IPS-15b (cell line): Measurements from ENCODE around the gene NCS1.

Source experiments
- H3K27me3 ChIP-seq: one replicate; pipeline ENCODE4 v1.6.1; 2013; ENCODE audit warnings: low read length; ENCODE audit not compliant: control insufficient read depth, insufficient read depth
- H3K36me3 ChIP-seq: one replicate; pipeline ENCODE4 v1.6.1; 2013; ENCODE audit warnings: low read length; ENCODE audit not compliant: control insufficient read depth, insufficient read depth
- H3K4me1 ChIP-seq: one replicate; pipeline ENCODE4 v1.6.1; 2013; ENCODE audit warnings: mild to moderate bottlenecking, low read length; ENCODE audit not compliant: control insufficient read depth, insufficient read depth
- H3K4me3 ChIP-seq: one replicate; pipeline ENCODE4 v1.5.1; 2013; ENCODE audit warnings: low read depth, low read length
- H3K9ac ChIP-seq: one replicate; pipeline ENCODE4 v1.6.1; 2013; ENCODE audit warnings: low read depth, mild to moderate bottlenecking, low read length
- H3K9me3 ChIP-seq: one replicate; pipeline ENCODE4 v1.6.1; 2013; ENCODE audit warnings: mild to moderate bottlenecking, low read length; ENCODE audit not compliant: control insufficient read depth, insufficient read depth

The NCS1 gene

GRCh38 chr9:130199605-130200004 lies 27.4 kb downstream of the NCS1 start:
- Histone ChIP-seq H3K9me3 (no peaks in the 10 kb centered on the region), H3K9ac (no peak overlapping the region), H3K36me3 (peaks cover 4% of the 10 kb centered on the region), H3K4me1 (no peaks in the 10 kb centered on the region), H3K27me3 (no peaks in the 10 kb centered on the region), H3K4me3 (no peak overlapping the region)

GRCh38 chr9:130200038-130200849 lies 28.0 kb downstream of the NCS1 start:
- H3K9ac ChIP-seq: no peak overlapping the region
- H3K27me3 ChIP-seq: no peaks in the 10 kb centered on the region
- H3K4me3 ChIP-seq: no peak overlapping the region
- peaks cover 4% of the 10 kb centered on the region for H3K36me3 ChIP-seq
- no peaks in the 10 kb centered on the region for H3K4me1 ChIP-seq
- H3K9me3 ChIP-seq: no peaks in the 10 kb centered on the region

GRCh38 chr9:130201399-130201873 lies 29.2 kb downstream of the NCS1 start:
- H3K9me3 ChIP-seq: no peaks in the 10 kb centered on the region
- no peak overlapping the region for H3K9ac ChIP-seq
- no peaks in the 10 kb centered on the region for H3K4me1 ChIP-seq
- no peaks in the 10 kb centered on the region for H3K27me3 ChIP-seq
- peaks cover 4% of the 10 kb centered on the region for H3K36me3 ChIP-seq
- no peak overlapping the region for H3K4me3 ChIP-seq

GRCh38 chr9:130201974-130202373 lies 29.8 kb downstream of the NCS1 start:
- Histone ChIP-seq H3K9ac (no peak overlapping the region), H3K36me3 (peaks cover 4% of the 10 kb centered on the region), H3K9me3 (no peaks in the 10 kb centered on the region)

GRCh38 chr9:130204341-130204740 lies 32.1 kb downstream of the NCS1 start:
- no peaks in the 10 kb centered on the region for H3K27me3 ChIP-seq
- no peaks in the 10 kb centered on the region for H3K4me1 ChIP-seq
- no peak overlapping the region for H3K9ac ChIP-seq
- no peaks in the 10 kb centered on the region for H3K9me3 ChIP-seq
- no peaks in the 10 kb centered on the region for H3K36me3 ChIP-seq
- H3K4me3 ChIP-seq: no peak overlapping the region

More at GRCh38 chr9:130201974-130202373, 29.8 kb downstream of the NCS1 start:
- Histone ChIP-seq H3K4me3 (no peak overlapping the region), H3K4me1 (no peaks in the 10 kb centered on the region), H3K27me3 (no peaks in the 10 kb centered on the region)

- no peaks in the 10 kb centered on the region for H3K9me3 ChIP-seq
- no peak overlapping the region for H3K4me3 ChIP-seq
- no peaks in the 10 kb centered on the region for H3K4me1 ChIP-seq
- H3K9ac ChIP-seq: no peak overlapping the region
- no peaks in the 10 kb centered on the region for H3K36me3 ChIP-seq
- no peaks in the 10 kb centered on the region for H3K27me3 ChIP-seq
Observed at GRCh38 chr9:130204959-130205358, 32.8 kb downstream of the NCS1 start.

GRCh38 chr9:130205912-130206311 lies 33.7 kb downstream of the NCS1 start:
- H3K9me3 ChIP-seq: no peaks in the 10 kb centered on the region
- no peaks in the 10 kb centered on the region for H3K36me3 ChIP-seq
- H3K27me3 ChIP-seq: no peaks in the 10 kb centered on the region
- no peak overlapping the region for H3K4me3 ChIP-seq
- no peaks in the 10 kb centered on the region for H3K4me1 ChIP-seq
- H3K9ac ChIP-seq: no peak overlapping the region

- Histone ChIP-seq H3K36me3 (no peaks in the 10 kb centered on the region), H3K9me3 (no peaks in the 10 kb centered on the region), H3K4me3 (no peak overlapping the region), H3K27me3 (no peaks in the 10 kb centered on the region), H3K9ac (no peak overlapping the region), H3K4me1 (no peaks in the 10 kb centered on the region)
Observed at GRCh38 chr9:130206579-130206978, 34.4 kb downstream of the NCS1 start.

GRCh38 chr9:130207241-130207992 lies 35.2 kb downstream of the NCS1 start:
- no peaks in the 10 kb centered on the region for H3K27me3 ChIP-seq
- no peaks in the 10 kb centered on the region for H3K4me1 ChIP-seq
- no peak overlapping the region for H3K9ac ChIP-seq
- no peaks in the 10 kb centered on the region for H3K9me3 ChIP-seq
- H3K36me3 ChIP-seq: no peaks in the 10 kb centered on the region
- no peak overlapping the region for H3K4me3 ChIP-seq

- no peaks in the 10 kb centered on the region for H3K27me3 ChIP-seq
- no peaks in the 10 kb centered on the region for H3K36me3 ChIP-seq
- H3K4me3 ChIP-seq: no peak overlapping the region
- peak overlapping the region; percentile 70 for H3K9ac ChIP-seq
- H3K4me1 ChIP-seq: no peaks in the 10 kb centered on the region
- H3K9me3 ChIP-seq: no peaks in the 10 kb centered on the region
Observed at GRCh38 chr9:130208600-130209347, 36.6 kb downstream of the NCS1 start.

GRCh38 chr9:130209422-130209821 lies 37.2 kb downstream of the NCS1 start:
- Histone ChIP-seq H3K36me3 (no peaks in the 10 kb centered on the region), H3K9ac (no peak overlapping the region), H3K4me1 (no peaks in the 10 kb centered on the region)

More at GRCh38 chr9:130209422-130209821, 37.2 kb downstream of the NCS1 start:
- Histone ChIP-seq H3K9me3 (no peaks in the 10 kb centered on the region), H3K27me3 (no peaks in the 10 kb centered on the region), H3K4me3 (no peak overlapping the region)
